SU-DHL-6 (cell line): ENCODE results near the gene LIFR.

Source experiments
- CTCF ChIP-seq: fragments of 200-600 bp; sonication (generic); IDR thresholded peaks from one replicate; pipeline ENCODE4 v1.5.1; 2017; ENCODE audit warnings: antibody characterized with exemption, mild to moderate bottlenecking, low read length, moderate library complexity; ENCODE audit not compliant: insufficient read depth, poor library complexity, severe bottlenecking
- EZH2phosphoT487 ChIP-seq: fragments of 200-600 bp; sonication (generic), shearing (Covaris generic); conservative IDR thresholded peaks from 2 replicates; pipeline ENCODE4 v1.6.1; 2018; ENCODE audit warnings: mild to moderate bottlenecking, antibody characterized with exemption, low read length, moderate library complexity, mixed read lengths

- TF ChIP-seq CTCF (no peak), EZH2phosphoT487 (no peak)
Observed at GRCh38 chr5:38600329-38601045, 44.0 kb upstream of the LIFR start.
